Ishikawa (cell line): Measurements from ENCODE around the gene MYORG.
A peak's percentile ranks its signal among the peaks of the same experiment; 100 is the strongest.

ENCODE experiments used
- EP300 ChIP-seq: IDR thresholded peaks from 2 replicates; pipeline ENCODE4 v1.6.1; 2012; ENCODE audit warnings: borderline replicate concordance
- TCF12 ChIP-seq: IDR thresholded peaks from 2 replicates; pipeline ENCODE4 v1.6.1; 2012; ENCODE audit warnings: low read depth

DNA sequence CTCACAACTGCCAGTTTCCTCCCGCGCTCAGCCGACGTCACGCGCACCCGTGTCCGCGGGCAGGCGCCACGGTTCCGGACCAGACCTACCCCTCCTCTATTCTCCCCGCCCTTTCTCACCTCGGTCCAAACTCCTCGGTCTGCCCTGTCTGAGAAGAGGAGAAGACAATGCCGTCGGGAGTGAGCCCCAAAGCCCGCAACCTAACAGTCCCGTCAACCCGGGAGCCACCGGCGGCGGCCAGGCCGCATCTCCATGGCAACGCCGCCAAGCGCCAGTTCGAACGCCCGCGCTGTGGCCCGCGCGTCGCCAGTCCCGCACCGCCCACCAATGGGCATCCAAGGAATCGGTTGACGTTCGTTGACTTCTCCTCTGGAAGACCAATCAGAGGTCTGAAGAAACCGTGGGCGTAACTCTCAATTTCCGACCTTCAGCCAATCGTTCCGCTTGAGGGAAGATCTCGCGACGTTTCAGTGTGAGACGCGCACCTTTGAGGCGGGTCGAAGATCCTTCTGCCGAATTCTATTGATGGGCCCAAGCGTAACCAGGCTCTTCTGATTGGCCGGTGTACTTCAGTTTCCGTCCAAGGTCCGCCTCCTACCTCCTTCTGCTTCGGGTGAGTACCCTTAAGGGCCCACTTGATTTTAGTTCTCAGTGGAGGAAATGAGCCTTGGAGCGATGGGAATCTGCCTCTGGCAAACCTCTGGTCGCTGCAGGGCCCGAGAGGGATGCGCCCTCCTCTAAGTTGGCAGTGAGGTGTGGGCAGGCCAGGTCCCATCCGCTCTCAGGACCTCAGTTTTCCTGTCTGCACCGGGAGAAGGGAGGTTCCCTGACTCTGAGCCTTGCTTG lies 47.5 kb downstream of the MYORG start, which contains the start of the genes KIF24 and NUDT2:
- TF ChIP-seq EP300 (no peak), TCF12 (peak; percentile 24; the same call in 1 of the 2 replicates)
